Activated naive CD4-positive, alpha-beta T cell treated with anti-CD3 and anti-CD28 coated beads, Interleukin-2, amount 50 U/mL, for 24 hours (primary cell): ENCODE data around the gene CALHM4.

Source experiments
- H3K27ac Mint-ChIP-seq: one replicate; pipeline ENCODE4 v1.8.0; 2021; ENCODE audit warnings: mild to moderate bottlenecking, mixed read lengths
- H3K27me3 Mint-ChIP-seq: one replicate; pipeline ENCODE4 v1.8.0; 2021; ENCODE audit warnings: mixed read lengths
- H3K36me3 Mint-ChIP-seq: one replicate; pipeline ENCODE4 v1.8.0; 2021; ENCODE audit warnings: mixed read lengths
- H3K4me1 Mint-ChIP-seq: one replicate; pipeline ENCODE4 v1.8.0; 2021; ENCODE audit warnings: mixed read lengths
- H3K4me3 Mint-ChIP-seq: one replicate; pipeline ENCODE4 v1.8.0; 2021; ENCODE audit warnings: mild to moderate bottlenecking, mixed read lengths
- H3K9me3 Mint-ChIP-seq: one replicate; pipeline ENCODE4 v1.8.0; 2021; ENCODE audit warnings: mixed read lengths

Gene CALHM4

DNA sequence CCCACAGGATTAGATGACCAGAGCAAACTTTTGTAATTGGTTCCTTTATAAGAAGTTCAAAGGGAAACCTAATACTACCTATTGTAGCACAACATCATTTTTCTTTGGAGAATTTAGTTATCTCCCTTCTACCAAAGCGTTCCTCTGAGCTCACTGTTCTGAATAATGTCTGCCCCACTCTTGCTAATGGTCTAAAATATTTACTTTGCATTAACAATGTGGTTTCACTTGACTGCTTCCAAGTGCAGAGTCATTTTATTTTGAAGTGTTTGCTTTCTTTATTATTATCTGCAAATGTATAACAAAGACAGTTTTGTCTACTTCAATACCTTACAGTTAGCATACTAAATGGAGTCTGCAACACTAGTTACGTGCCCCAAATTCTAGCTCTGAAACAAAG is 23.1 kb upstream of the CALHM4 start:
- no peaks in the 10 kb centered on the region for H3K36me3 Mint-ChIP-seq
- H3K4me3 Mint-ChIP-seq, result no peak overlapping the region
- H3K27me3 Mint-ChIP-seq, result peaks cover 24% of the 10 kb centered on the region
- no peak overlapping the region for H3K27ac Mint-ChIP-seq
- no peaks in the 10 kb centered on the region for H3K4me1 Mint-ChIP-seq
- H3K9me3 Mint-ChIP-seq, result no peaks in the 10 kb centered on the region

DNA sequence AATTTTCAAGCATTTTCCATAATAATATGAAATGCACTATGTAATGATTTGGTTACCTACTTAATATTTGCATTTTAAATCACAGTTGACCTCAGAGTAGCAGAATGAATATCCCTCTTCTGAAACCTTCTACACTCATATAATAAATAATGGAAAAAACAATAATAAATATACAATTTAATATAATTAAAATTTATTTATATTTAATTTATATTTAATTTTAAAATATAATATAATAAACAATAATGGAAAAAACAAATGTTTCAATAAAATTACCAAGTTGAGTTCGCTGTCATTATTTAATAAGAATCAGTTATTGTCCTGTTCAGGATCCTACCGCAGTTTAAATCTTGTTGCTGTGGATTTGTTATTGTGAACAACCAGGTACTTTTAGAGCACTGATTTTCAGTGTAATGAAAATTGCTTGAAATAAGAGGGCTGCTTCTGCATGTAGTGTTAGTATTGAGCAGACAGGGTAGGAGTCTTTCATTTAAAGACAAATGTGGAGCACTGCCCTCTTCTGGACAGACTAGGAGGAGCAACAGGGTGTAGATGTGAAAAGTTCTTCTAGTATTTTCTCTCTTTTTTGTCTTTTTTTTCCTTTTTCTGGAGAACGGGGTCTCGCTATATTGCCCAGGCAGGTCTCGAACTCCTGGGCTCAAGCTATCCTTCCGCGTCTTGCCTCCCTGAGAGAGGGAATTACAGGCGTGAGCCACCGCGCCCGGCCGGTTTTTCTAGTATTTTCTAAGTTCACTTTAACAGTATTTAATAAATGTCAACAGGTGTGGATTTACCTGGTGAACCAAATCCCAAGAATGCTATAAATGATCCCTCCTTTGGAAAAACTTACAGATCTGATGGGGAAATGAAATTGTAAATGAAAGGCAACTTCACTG is 21.6 kb upstream of the CALHM4 start:
- no peak overlapping the region for H3K4me3 Mint-ChIP-seq
- H3K27me3 Mint-ChIP-seq, result peaks cover 17% of the 10 kb centered on the region
- H3K4me1 Mint-ChIP-seq, result no peaks in the 10 kb centered on the region
- H3K27ac Mint-ChIP-seq, result no peak overlapping the region
- H3K9me3 Mint-ChIP-seq, result no peaks in the 10 kb centered on the region
- no peaks in the 10 kb centered on the region for H3K36me3 Mint-ChIP-seq

DNA sequence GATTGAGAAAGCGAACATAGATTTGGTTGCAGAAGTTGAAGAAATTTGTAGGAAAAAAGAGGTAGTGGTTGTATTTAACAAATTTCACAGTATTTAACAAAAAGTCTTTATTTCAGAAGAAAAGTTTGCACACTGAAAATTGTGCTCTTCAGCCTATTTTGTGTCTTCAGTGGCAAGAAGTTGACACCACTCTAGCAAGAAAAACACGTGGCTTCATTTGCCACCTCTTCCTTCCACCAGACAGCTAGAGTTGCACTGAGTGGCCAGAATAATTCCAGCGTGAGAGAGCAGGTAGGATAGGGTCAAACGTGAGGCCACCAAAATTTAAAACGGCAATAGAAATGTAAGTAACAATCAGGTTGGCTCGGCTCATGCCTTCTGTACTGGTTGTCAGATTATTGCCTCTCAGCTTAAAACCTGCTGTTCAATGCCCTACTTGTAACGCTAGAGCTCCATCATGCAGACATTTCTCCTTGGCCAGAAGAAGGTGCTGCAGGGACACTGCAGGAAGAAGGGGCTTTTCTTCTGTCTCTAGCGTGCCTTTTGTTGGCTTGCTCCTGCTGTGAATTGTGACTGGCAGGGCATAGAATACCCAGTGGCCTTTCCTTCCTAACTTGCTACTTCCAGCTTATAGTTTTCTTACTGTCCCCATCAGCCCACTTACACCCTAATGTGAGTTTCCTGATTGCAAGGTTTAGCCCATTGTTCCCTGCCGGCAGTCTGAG is 20.2 kb upstream of the CALHM4 start:
- Mint-ChIP-seq H3K36me3 (no peaks in the 10 kb centered on the region), H3K27ac (no peak overlapping the region), H3K4me1 (no peaks in the 10 kb centered on the region), H3K27me3 (peaks cover 17% of the 10 kb centered on the region), H3K4me3 (no peak overlapping the region), H3K9me3 (no peaks in the 10 kb centered on the region)

DNA sequence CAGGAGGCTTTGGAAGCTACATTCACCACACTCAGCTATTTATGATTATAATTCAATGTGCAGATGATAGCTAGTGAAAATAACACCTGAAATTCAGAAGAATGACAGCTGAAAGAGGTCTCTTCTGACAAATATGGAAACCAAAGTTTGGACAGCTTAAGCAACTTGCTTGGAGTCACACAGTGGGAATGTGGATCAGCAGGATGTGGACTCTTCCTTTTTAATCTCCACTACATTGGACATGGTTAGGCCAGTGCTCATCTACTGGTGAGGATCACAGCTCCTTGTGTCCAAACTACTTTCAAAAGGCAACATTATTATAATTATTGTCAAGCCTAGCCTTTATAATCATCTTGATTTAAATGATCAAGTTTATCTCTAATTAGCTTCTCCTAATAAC is 18.4 kb upstream of the CALHM4 start:
- Mint-ChIP-seq H3K4me3 (no peak overlapping the region), H3K36me3 (no peaks in the 10 kb centered on the region), H3K27me3 (peaks cover 11% of the 10 kb centered on the region), H3K4me1 (no peaks in the 10 kb centered on the region), H3K27ac (no peak overlapping the region), H3K9me3 (no peaks in the 10 kb centered on the region)

DNA sequence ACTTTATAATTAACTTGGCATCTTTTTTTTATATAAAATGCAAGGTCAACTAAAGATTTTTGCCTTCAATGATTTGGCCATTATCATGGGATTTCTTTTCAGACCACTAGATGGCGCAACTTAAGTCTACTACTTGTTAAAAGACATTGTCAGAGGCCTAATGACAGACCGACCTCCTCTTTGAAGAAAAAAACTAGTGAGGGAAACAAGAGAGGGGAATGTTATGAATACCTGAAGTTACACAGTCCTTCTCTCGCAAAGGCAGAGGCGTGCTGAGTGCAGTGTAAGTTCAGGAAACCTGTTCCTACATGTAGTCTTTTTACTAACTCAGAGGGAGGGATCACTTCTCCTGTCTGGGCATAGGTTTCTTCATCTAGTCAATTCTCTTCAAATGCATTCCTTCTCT is 17.3 kb upstream of the CALHM4 start:
- Mint-ChIP-seq H3K4me1 (no peaks in the 10 kb centered on the region), H3K4me3 (no peak overlapping the region), H3K27ac (no peak overlapping the region), H3K9me3 (no peaks in the 10 kb centered on the region), H3K27me3 (peaks cover 9% of the 10 kb centered on the region), H3K36me3 (no peaks in the 10 kb centered on the region)

DNA sequence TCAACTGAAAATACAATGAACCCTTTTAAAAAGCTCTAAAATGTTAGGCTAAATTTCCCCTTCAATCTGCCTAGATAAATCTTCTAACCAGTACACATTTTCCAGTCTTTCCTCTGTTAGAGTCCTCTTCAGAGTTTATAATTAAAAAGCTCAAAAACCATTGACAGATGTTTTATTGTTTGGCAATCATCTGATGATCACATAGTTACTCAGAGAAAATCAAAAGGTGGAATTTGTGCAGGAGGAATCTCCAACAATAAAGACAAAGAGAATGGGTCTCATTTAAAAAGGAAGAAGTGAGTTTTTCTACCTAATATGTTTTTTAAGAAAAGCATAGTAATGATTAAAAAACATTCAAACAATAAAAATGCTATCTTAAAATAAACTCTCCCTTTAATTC is 11.1 kb upstream of the CALHM4 start:
- Mint-ChIP-seq H3K36me3 (no peaks in the 10 kb centered on the region), H3K4me1 (no peaks in the 10 kb centered on the region), H3K27ac (no peak overlapping the region), H3K9me3 (no peaks in the 10 kb centered on the region), H3K4me3 (no peak overlapping the region), H3K27me3 (peaks cover 10% of the 10 kb centered on the region)

DNA sequence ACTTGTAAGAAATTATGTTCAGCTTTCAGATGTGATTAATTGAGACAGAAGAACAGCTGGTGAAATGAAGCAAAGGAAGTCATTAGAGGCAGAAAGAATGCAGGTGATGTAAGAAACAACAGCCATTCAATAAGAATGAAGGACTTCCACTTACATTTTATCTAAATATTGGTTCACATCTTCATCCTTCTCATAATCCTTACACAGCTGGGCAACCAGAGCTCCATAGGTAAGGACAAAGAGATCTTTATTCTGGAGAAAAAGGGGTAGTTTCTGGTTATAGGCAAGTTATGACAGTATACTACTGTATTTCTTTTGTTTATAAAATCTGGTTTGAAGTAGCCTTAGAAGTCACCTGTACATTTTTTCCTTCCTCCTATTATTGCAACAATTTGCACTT is 10.4 kb upstream of the CALHM4 start:
- peaks cover 10% of the 10 kb centered on the region for H3K27me3 Mint-ChIP-seq
- H3K4me1 Mint-ChIP-seq, result no peaks in the 10 kb centered on the region
- H3K36me3 Mint-ChIP-seq, result no peaks in the 10 kb centered on the region
- H3K4me3 Mint-ChIP-seq, result no peak overlapping the region
- H3K27ac Mint-ChIP-seq, result no peak overlapping the region
- H3K9me3 Mint-ChIP-seq, result no peaks in the 10 kb centered on the region

DNA sequence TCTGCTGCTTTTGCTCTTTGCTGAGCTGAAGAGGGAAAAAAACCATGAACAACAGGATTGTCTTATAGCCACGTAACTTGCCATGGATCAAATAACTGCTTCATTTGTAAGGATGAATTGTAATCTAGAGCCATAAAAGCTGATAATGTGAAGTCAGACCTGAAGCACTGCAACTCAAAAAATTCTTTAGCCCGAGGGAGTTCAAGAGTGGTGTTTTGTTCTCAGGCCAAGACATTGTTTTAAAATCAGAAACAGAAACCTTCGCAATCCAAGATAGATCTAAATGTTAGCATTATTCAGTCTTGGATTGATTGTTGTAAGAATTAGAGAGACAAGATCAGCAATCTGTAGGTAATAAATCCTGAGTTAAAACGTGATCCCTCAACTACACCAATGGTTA is 7.9 kb upstream of the CALHM4 start, which contains the start of gene TRAPPC3L:
TSS of gene TRAPPC3L (minus strand) at position 34 of the 400 bp plus-strand sequence. CDS start 170 bp downstream, outside the sequence.
- Mint-ChIP-seq H3K9me3 (no peaks in the 10 kb centered on the region), H3K27me3 (peaks cover 9% of the 10 kb centered on the region), H3K36me3 (no peaks in the 10 kb centered on the region), H3K4me1 (no peaks in the 10 kb centered on the region), H3K27ac (no peak within 1 kb of the TSS), H3K4me3 (no peak within 1 kb of the TSS)

DNA sequence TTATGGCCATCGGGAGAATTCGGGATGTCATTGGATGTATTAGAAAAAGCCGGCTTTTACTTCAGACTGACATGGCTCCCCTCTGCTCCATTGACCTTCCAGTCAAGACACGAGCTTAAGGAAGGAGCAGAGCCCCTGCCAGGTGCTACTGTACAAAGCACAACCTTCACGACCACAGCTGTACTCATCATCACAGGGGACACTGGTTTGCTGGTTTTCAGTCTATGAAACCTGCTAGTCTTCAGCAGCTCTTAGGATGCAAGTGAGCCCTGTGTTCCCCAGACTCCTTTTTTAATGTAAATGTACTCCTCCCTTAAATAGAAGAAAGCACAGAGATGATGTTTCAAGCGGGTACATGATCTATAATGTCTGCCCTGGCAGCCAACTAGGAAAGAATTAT is 6.2 kb upstream of the CALHM4 start:
- no peak overlapping the region for H3K27ac Mint-ChIP-seq
- H3K4me1 Mint-ChIP-seq, result no peaks in the 10 kb centered on the region
- no peak overlapping the region for H3K4me3 Mint-ChIP-seq
- H3K27me3 Mint-ChIP-seq, result peaks cover 9% of the 10 kb centered on the region
- H3K36me3 Mint-ChIP-seq, result no peaks in the 10 kb centered on the region
- no peaks in the 10 kb centered on the region for H3K9me3 Mint-ChIP-seq

DNA sequence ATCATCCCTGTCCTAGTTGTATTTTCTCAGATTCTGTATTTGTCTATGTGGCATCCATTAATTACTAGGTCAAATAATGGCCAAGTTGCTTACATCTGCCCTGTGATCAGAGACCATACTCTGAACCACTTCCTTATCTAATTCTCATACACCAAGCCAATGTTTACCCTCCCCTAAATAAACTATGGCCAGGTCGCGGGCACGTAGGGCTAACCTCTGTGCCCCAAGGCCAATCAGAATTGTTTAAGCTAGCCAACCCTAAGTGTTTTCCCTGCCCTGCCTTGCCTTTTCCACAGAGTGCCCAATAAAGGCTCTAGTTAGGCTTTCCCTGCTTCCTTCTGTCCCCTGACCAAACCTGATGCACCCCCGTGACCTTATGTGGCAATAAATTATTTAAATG is 2.8 kb upstream of the CALHM4 start:
- H3K27me3 Mint-ChIP-seq, result peaks cover 7% of the 10 kb centered on the region
- H3K9me3 Mint-ChIP-seq, result no peaks in the 10 kb centered on the region
- no peak overlapping the region for H3K27ac Mint-ChIP-seq

DNA sequence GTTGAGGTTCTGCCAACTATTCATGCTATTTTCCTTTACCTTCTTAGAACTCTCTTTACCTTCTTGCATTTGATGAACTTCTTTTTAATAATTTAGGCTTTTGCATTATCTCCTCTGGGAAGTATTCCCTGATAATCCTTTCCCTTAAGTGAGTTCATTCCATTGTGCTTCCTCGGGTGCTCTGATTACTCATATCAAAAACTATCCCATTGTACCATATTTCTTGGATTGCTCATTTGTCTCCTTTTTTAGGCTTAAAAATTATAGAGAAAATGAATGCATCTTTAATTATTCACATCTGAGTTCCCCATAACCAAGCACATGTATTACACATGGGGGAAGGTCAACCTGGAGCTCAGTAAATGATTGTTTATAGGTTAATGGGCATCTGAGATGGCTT is 2.5 kb downstream of the CALHM4 start:
- Mint-ChIP-seq H3K9me3 (no peaks in the 10 kb centered on the region), H3K27me3 (peaks cover 9% of the 10 kb centered on the region), H3K27ac (no peak overlapping the region)

More for the DNA sequence above, 2.8 kb upstream of the CALHM4 start:
- Mint-ChIP-seq H3K36me3 (no peaks in the 10 kb centered on the region), H3K4me3 (no peak overlapping the region), H3K4me1 (no peaks in the 10 kb centered on the region)

DNA sequence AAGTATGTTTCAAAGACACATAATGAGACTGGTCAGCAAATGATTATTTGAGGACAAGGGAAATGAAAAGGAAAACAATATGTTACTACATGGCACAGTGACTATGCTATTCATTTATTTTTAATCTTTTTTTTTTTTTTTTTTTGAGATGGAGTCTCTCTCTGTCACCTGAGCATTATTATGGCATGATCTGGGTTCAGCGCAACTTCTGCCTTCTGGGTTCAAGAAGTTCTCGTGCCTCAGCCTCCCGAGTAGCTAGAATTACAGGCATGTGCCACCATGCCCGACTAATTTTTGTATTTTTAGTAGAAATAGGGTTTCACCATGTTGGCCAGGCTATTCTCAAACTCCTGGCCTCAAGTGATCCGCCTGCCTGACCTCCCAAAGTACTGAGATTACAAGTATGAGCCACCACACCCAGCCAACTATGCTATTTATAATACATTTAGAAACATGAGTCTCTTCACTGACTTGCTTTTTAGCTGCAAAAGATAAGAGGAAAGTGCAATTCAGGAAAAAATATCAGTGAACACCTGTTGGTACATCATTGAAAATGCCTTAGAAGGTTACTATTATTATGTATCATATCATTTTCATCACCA is 3.4 kb downstream of the CALHM4 start:
- no peaks in the 10 kb centered on the region for H3K36me3 Mint-ChIP-seq
- no peak overlapping the region for H3K27ac Mint-ChIP-seq
- H3K4me3 Mint-ChIP-seq, result no peak overlapping the region
- H3K4me1 Mint-ChIP-seq, result no peaks in the 10 kb centered on the region
- no peaks in the 10 kb centered on the region for H3K9me3 Mint-ChIP-seq
- peaks cover 8% of the 10 kb centered on the region for H3K27me3 Mint-ChIP-seq

More for the DNA sequence above, 2.5 kb downstream of the CALHM4 start:
- no peaks in the 10 kb centered on the region for H3K4me1 Mint-ChIP-seq
- no peak overlapping the region for H3K4me3 Mint-ChIP-seq
- H3K36me3 Mint-ChIP-seq, result no peaks in the 10 kb centered on the region

DNA sequence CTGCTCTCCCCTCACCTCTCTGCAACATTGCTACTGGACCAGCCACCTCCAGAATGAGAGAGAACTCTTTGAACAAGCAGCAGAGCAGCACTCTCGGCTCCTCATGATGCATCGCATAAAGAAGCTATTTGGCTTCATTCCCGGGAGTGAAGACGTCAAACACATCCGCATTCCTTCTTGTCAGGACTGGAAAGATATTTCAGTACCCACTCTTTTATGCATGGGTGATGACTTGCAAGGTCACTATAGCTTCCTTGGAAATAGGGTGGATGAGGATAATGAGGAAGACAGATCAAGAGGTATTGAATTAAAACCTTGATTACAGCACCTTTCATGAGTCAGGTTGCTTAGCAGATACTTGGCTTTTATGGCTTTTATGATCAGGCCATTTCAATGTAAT is 4.3 kb downstream of the CALHM4 start:
- Mint-ChIP-seq H3K36me3 (no peaks in the 10 kb centered on the region), H3K9me3 (no peaks in the 10 kb centered on the region), H3K4me3 (no peak overlapping the region), H3K27me3 (peaks cover 10% of the 10 kb centered on the region), H3K4me1 (no peaks in the 10 kb centered on the region), H3K27ac (no peak overlapping the region)

DNA sequence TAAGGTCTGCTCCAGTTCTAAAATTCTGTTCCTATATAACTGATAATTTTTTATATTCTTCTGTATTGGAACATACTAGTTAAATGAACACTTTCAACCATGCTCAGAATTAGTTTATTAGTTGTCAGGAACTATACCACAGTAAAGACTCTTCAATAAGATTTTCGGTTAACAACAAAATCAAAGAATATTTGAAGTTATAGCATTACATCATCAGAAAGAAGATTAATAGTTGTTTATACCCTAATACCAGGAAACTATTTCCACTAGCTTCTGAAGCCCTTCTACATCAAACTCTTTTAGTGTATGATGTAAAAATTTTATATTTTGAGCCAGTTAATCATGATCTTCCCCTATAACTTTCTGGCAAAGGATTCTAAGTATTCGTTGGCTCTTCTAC is 6.6 kb downstream of the CALHM4 start:
- Mint-ChIP-seq H3K36me3 (no peaks in the 10 kb centered on the region), H3K9me3 (no peaks in the 10 kb centered on the region), H3K4me1 (peaks cover 9% of the 10 kb centered on the region), H3K27ac (no peak overlapping the region), H3K27me3 (peaks cover 5% of the 10 kb centered on the region), H3K4me3 (no peak overlapping the region)

DNA sequence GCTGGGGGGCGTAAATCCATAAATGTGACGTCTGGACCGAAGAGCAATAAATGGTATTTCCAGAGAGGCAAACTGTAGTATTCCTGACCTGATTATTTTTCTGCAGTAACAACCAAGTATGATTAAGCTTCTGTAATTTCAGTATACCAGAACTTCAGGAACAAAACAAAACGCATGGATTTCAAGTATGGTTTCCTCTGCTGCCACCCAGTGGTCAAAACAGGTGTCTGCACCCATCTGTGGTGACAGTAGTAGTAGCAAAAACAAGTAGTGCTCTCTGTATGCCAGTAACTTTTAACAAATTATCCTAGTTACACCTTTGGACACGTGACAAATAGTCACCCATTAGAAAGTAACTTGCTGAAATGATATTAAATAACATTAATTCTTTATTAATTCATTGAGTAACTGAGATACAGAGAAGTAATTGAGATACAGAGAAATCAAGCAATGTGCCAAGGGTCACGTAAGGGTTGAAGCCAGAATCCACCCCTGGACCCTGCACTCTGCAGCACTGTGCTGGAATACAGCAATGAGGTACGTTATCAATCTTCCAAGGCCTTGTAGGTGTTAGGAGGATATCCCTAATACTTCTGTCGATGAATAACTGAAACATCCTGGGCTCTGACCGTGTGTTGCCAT is 7.9 kb downstream of the CALHM4 start:
- H3K9me3 Mint-ChIP-seq, result no peaks in the 10 kb centered on the region

More for the DNA sequence above, 7.9 kb downstream of the CALHM4 start:
- no peak overlapping the region for H3K27ac Mint-ChIP-seq
- no peaks in the 10 kb centered on the region for H3K36me3 Mint-ChIP-seq
- H3K27me3 Mint-ChIP-seq, result peaks cover 7% of the 10 kb centered on the region
- H3K4me3 Mint-ChIP-seq, result no peak overlapping the region
- peaks cover 9% of the 10 kb centered on the region for H3K4me1 Mint-ChIP-seq
